Chondrocyte (in vitro differentiated cells): ENCODE results near the gene PCCA. TPM values are rescaled to one million over a fixed set of nuclear protein-coding genes. Genes with fewer than 3 reads are reported as not detected.

Experiments used
- DNase-seq: peaks from one replicate; pipeline ENCODE4 v3.0.0; 2021; ENCODE audit warnings: mixed read lengths, low spot score
- H3K27ac Mint-ChIP-seq: one replicate; pipeline ENCODE4 v1.8.0; 2021; ENCODE audit warnings: mild to moderate bottlenecking, moderate library complexity, mixed read lengths; ENCODE audit not compliant: unreplicated experiment
- H3K27me3 Mint-ChIP-seq: 2 replicates; pipeline ENCODE4 v1.8.0; 2021; ENCODE audit warnings: low read depth, mixed read lengths
- H3K36me3 Mint-ChIP-seq: 2 replicates; pipeline ENCODE4 v1.8.0; 2021; ENCODE audit warnings: low read depth, mixed read lengths
- H3K4me1 Mint-ChIP-seq: 2 replicates; pipeline ENCODE4 v1.8.0; 2021; ENCODE audit warnings: low read depth, mild to moderate bottlenecking, mixed read lengths
- H3K4me3 Mint-ChIP-seq: one replicate; pipeline ENCODE4 v1.8.0; 2021; ENCODE audit warnings: mild to moderate bottlenecking, moderate library complexity, mixed read lengths; ENCODE audit not compliant: unreplicated experiment
- H3K9me3 Mint-ChIP-seq: 2 replicates; pipeline ENCODE4 v1.8.0; 2021; ENCODE audit warnings: low read depth, mixed read lengths
- CTCF ChIP-seq: fragments of 200-600 bp; sonication (generic); IDR thresholded peaks from 2 replicates; pipeline ENCODE4 v1.5.0; 2021; ENCODE audit warnings: antibody characterized with exemption, mild to moderate bottlenecking, moderate library complexity
- total RNA-seq: library from RNA; stranded (reverse); gene quantifications from 3 replicates; pipeline ENCODE4 v1.2.1, GENCODE V29; 2021

The PCCA gene
- total RNA-seq, 1 donor from 2014 or later = 15.1 TPM

DNA sequence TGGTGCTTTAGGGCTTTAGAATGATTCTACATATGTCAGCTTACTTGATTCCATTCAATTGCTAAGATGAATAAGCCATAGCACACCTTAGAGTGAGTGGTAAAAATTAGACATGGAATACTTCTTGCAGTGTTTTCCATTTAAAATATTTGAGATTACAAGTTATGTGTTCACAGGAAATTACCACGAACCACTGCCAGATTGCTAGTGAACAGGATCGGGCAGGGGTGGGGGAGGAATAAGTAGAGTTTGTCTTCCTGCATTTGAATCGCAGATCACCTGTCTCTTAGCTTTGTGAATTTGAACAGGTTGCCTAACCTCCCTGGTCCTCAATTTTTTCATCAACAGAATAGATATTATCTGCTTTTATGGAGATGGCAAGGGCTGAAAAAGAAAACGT is 375.1 kb downstream of the PCCA start:
- peaks cover 6% of the 10 kb centered on the region for H3K4me1 Mint-ChIP-seq
- no peak overlapping the region for H3K27ac Mint-ChIP-seq
- H3K36me3 Mint-ChIP-seq = peaks cover 6% of the 10 kb centered on the region
- H3K27me3 Mint-ChIP-seq = no peaks in the 10 kb centered on the region
- no peak for DNase-seq
- H3K9me3 Mint-ChIP-seq = peaks cover 7% of the 10 kb centered on the region
- no peak overlapping the region for H3K4me3 Mint-ChIP-seq
- TF ChIP-seq CTCF = no peak

- Mint-ChIP-seq H3K36me3 (peaks cover 5% of the 10 kb centered on the region), H3K27ac (no peak overlapping the region), H3K27me3 (no peaks in the 10 kb centered on the region), H3K9me3 (no peaks in the 10 kb centered on the region), H3K4me3 (no peak overlapping the region), H3K4me1 (peaks cover 6% of the 10 kb centered on the region)
- no peak for TF ChIP-seq CTCF
- DNase-seq = no peak
Measured at GRCh38 chr13:100465558-100465957, 376.7 kb downstream of the PCCA start.

GRCh38 chr13:100470866-100471505 is 382.1 kb downstream of the PCCA start:
- Mint-ChIP-seq H3K4me3 (no peak overlapping the region), H3K36me3 (peaks cover 5% of the 10 kb centered on the region), H3K4me1 (no peaks in the 10 kb centered on the region), H3K9me3 (no peaks in the 10 kb centered on the region), H3K27me3 (no peaks in the 10 kb centered on the region), H3K27ac (no peak overlapping the region)
- no peak for TF ChIP-seq CTCF
- DNase-seq = no peak

- Mint-ChIP-seq H3K9me3 (no peaks in the 10 kb centered on the region), H3K4me1 (no peaks in the 10 kb centered on the region), H3K27ac (no peak overlapping the region)
Measured at GRCh38 chr13:100473087-100473486, 384.2 kb downstream of the PCCA start.

GRCh38 chr13:100473501-100474044 is 384.7 kb downstream of the PCCA start:
- H3K4me1 Mint-ChIP-seq = no peaks in the 10 kb centered on the region
- H3K27ac Mint-ChIP-seq = no peak overlapping the region
- no peak overlapping the region for H3K4me3 Mint-ChIP-seq

More at GRCh38 chr13:100473087-100473486, 384.2 kb downstream of the PCCA start:
- Mint-ChIP-seq H3K36me3 (peaks cover 5% of the 10 kb centered on the region), H3K27me3 (no peaks in the 10 kb centered on the region), H3K4me3 (no peak overlapping the region)
- DNase-seq = no peak
- TF ChIP-seq CTCF = no peak

More at GRCh38 chr13:100473501-100474044, 384.7 kb downstream of the PCCA start:
- no peaks in the 10 kb centered on the region for H3K27me3 Mint-ChIP-seq
- no peak for TF ChIP-seq CTCF
- H3K9me3 Mint-ChIP-seq = no peaks in the 10 kb centered on the region
- peaks cover 2% of the 10 kb centered on the region for H3K36me3 Mint-ChIP-seq
- DNase-seq = no peak
